ENCODE data around the gene TLCD5. TPM values are rescaled to one million over a fixed set of nuclear protein-coding genes. Genes with fewer than 3 reads are reported as not detected.

The TLCD5 gene
- total RNA-seq, result 10 to 100 TPM; 16.1 to 16.9 TPM
- polyA plus RNA-seq (ENCODE audit: insufficient read length in 2 of 2), result 10 to 100 TPM; 15.7 to 18.6 TPM
- long read RNA-seq, donor 1, full-length matches to known transcripts, result 7 of 7 reads
- long read RNA-seq, donor 1, partial matches to known transcripts, result 0 of 7 reads
- long read RNA-seq, donor 1, other reads (novel, unspliced or antisense), result 0 of 7 reads
- long read RNA-seq, donor 2, full-length matches to known transcripts, result 1 of 1 reads
- long read RNA-seq, donor 2, partial matches to known transcripts, result 0 of 1 reads
- long read RNA-seq, donor 2, other reads (novel, unspliced or antisense), result 0 of 1 reads
- long read RNA-seq, donor 3, full-length matches to known transcripts, result 3 of 3 reads
- long read RNA-seq, donor 3, partial matches to known transcripts, result 0 of 3 reads
- long read RNA-seq, donor 3, other reads (novel, unspliced or antisense), result 0 of 3 reads
- long read RNA-seq, donor 4, full-length matches to known transcripts, result 6 of 6 reads
- long read RNA-seq, donor 4, partial matches to known transcripts, result 0 of 6 reads
- long read RNA-seq, donor 4, other reads (novel, unspliced or antisense), result 0 of 6 reads

DNA sequence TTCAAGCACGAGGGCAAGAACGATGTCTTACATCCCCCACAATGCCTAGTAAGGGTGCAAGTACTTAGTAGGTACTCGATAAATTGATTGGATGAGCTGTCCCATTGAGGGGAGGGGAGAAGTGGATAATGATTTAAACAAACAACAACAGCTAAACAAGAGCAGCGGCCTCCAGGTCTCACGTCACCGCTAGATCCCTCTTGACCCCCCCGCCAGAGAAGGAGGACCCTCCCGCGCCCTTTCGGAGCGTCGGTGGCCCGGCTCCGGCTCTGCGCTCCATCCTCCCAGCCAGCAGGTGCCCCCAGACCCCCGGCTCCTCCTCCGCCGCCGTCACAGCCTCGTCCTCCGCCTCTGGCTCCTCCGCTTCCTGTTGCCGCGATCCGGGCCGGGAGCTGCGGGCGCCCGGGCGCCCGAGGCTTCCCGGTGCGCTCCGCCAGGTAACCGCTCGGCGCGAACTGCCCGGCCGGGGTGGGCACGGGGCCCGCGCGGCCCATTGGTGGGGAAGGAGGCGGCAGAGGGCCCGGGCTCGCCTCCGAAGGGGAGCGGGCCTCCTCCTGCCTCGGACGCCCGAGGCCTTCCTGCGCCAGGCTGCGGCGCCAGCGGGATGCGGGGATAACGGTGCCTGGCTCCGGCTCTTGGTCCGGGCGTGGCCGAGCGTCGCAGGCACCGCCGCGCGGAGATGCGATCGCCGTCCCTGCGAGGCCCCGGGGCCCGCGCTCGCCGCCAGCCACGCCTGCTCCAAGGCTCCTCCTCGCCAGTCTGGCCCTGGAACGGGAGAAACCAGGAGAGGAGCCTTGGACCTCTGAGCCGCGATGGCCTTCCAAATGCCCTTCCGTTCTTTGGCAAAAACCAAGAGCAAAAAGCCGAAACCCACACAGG, at the start of gene TLCD5:
TLCD5 (plus strand) TSS at position 368 of the 879 bp plus-strand sequence. CDS start 2,143 bp downstream, outside the sequence.
- DNase-seq (ENCODE audit: low read depth in 4 of 6, low spot score in 6 of 6), result peak in 4 of 6 donors; percentile 49 to 95 (median 74)
- WGBS (ENCODE audit: insufficient coverage), result under 1% methylated on average over 79 of the region's 84 CpGs
- H3K4me3 ChIP-seq (ENCODE audit: low read depth, low read length), result peak within 1 kb of the TSS; percentile 44
- no peaks in the 10 kb centered on the region for H3K9me3 ChIP-seq (ENCODE audit: control insufficient read depth, insufficient read depth, low read length)
- H3K4me1 ChIP-seq (ENCODE audit: control insufficient read depth, insufficient read depth, low read length), result no peaks in the 10 kb centered on the region
- peaks cover 3% of the 10 kb centered on the region for H3K36me3 ChIP-seq (ENCODE audit: control insufficient read depth, insufficient read depth, low read length)
- peak within 1 kb of the TSS; percentile 58 for H3K27ac ChIP-seq (ENCODE audit: low read depth, low read length)
- no peaks in the 10 kb centered on the region for H3K27me3 ChIP-seq (ENCODE audit: control insufficient read depth, insufficient read depth, low read length)

DNA sequence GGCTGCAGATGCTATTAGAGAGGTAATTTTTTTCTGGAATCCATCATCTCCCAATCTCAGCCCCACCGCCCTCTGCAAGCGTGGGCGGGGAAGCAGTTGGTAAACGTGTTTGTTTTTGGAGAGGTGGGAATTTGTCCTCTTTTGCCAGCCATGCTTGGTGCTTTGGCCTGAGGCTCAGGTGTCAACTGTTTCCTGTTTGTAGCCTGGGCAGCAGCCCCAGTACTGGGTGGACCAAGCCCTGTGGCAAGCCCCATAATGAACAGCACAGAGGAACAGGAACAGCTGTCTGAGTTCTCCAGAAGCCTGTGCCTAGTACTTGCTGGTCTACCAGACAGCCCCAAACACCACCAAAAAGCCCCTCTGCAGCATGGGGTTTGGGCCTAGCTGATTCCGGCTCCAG, 45.6 kb upstream of the TLCD5 start:
- 96% methylated on average over 4 of the region's 5 CpGs for WGBS (ENCODE audit: insufficient coverage)
- H3K27me3 ChIP-seq (ENCODE audit: control insufficient read depth, insufficient read depth, low read length), result no peaks in the 10 kb centered on the region
- DNase-seq (ENCODE audit: low read depth in 4 of 6, low spot score in 6 of 6), result no peak
- H3K4me3 ChIP-seq (ENCODE audit: low read depth, low read length), result no peak overlapping the region
- H3K4me1 ChIP-seq (ENCODE audit: control insufficient read depth, insufficient read depth, low read length), result no peaks in the 10 kb centered on the region
- H3K27ac ChIP-seq (ENCODE audit: low read depth, low read length), result no peak overlapping the region
- H3K36me3 ChIP-seq (ENCODE audit: control insufficient read depth, insufficient read depth, low read length), result no peaks in the 10 kb centered on the region
- no peaks in the 10 kb centered on the region for H3K9me3 ChIP-seq (ENCODE audit: control insufficient read depth, insufficient read depth, low read length)

DNA sequence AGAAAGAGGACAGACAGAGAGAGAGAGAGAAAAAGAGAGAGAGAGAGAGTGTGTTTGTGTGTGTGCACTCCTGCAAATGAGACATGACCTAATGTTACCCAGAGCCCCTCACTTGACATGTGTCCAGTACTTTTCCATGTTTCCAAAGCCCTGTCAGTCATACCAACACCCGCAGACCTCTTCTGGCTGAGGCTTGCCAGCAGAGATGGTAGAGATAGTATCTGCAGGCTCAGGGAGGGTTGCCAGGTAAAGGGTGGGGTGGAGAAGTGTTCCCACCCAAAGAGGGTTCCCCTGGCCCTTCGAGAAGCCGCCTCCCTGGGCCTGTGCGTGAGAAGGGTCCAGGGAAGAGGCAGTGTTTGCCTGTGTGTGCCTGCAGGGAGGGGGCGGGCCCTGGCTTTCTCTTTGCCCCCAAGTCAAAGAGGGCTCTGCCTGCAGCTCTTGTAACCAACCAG, 44.5 kb upstream of the TLCD5 start:
- H3K9me3 ChIP-seq (ENCODE audit: control insufficient read depth, insufficient read depth, low read length), result no peaks in the 10 kb centered on the region
- H3K27me3 ChIP-seq (ENCODE audit: control insufficient read depth, insufficient read depth, low read length), result no peaks in the 10 kb centered on the region
- H3K4me1 ChIP-seq (ENCODE audit: control insufficient read depth, insufficient read depth, low read length), result no peaks in the 10 kb centered on the region
- 65% methylated on average over 4 of the region's 5 CpGs for WGBS (ENCODE audit: insufficient coverage)
- H3K36me3 ChIP-seq (ENCODE audit: control insufficient read depth, insufficient read depth, low read length), result no peaks in the 10 kb centered on the region
- no peak overlapping the region for H3K4me3 ChIP-seq (ENCODE audit: low read depth, low read length)
- no peak for DNase-seq (ENCODE audit: low read depth in 4 of 6, low spot score in 6 of 6)
- no peak overlapping the region for H3K27ac ChIP-seq (ENCODE audit: low read depth, low read length)

GRCh38 chr11:120281143-120281795, 43.8 kb upstream of the TLCD5 start:
- Histone ChIP-seq H3K27ac (ENCODE audit: low read depth, low read length) (no peak overlapping the region), H3K9me3 (ENCODE audit: control insufficient read depth, insufficient read depth, low read length) (no peaks in the 10 kb centered on the region), H3K4me3 (ENCODE audit: low read depth, low read length) (no peak overlapping the region), H3K36me3 (ENCODE audit: control insufficient read depth, insufficient read depth, low read length) (no peaks in the 10 kb centered on the region), H3K27me3 (ENCODE audit: control insufficient read depth, insufficient read depth, low read length) (no peaks in the 10 kb centered on the region), H3K4me1 (ENCODE audit: control insufficient read depth, insufficient read depth, low read length) (no peaks in the 10 kb centered on the region)
- no peak for DNase-seq (ENCODE audit: low read depth in 4 of 6, low spot score in 6 of 6)
- 46% methylated on average over 6 of the region's 7 CpGs for WGBS (ENCODE audit: insufficient coverage)

DNA sequence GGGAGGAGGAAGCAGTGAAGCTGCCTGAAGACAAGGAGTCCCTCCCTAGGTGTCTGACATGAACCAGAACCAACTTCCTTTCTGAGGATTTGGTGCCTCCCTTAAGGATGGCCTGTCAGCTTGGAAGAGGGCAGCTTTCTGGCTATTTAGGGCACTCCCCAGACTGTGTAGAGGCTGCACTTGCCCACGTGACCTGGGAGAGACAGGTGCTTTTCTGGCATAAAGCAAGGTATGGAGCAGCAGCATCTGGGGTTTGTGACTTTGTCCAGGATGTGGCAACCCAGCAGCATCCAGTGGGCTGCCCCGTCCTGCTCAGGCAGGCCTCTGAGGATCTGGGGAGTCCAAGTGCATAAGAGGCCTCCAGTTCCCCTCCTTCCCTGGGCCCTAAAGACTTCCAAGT, 42.0 kb upstream of the TLCD5 start:
- Histone ChIP-seq H3K27ac (ENCODE audit: low read depth, low read length) (no peak overlapping the region), H3K27me3 (ENCODE audit: control insufficient read depth, insufficient read depth, low read length) (no peaks in the 10 kb centered on the region), H3K36me3 (ENCODE audit: control insufficient read depth, insufficient read depth, low read length) (no peaks in the 10 kb centered on the region), H3K4me1 (ENCODE audit: control insufficient read depth, insufficient read depth, low read length) (no peaks in the 10 kb centered on the region), H3K4me3 (ENCODE audit: low read depth, low read length) (no peak overlapping the region), H3K9me3 (ENCODE audit: control insufficient read depth, insufficient read depth, low read length) (no peaks in the 10 kb centered on the region)
- DNase-seq (ENCODE audit: low read depth in 4 of 6, low spot score in 6 of 6), result no peak
- 89% methylated on average over 2 of the region's 2 CpGs for WGBS (ENCODE audit: insufficient coverage)

GRCh38 chr11:120284272-120284671, 40.8 kb upstream of the TLCD5 start:
- Histone ChIP-seq H3K4me3 (ENCODE audit: low read depth, low read length) (no peak overlapping the region), H3K4me1 (ENCODE audit: control insufficient read depth, insufficient read depth, low read length) (no peaks in the 10 kb centered on the region), H3K9me3 (ENCODE audit: control insufficient read depth, insufficient read depth, low read length) (no peaks in the 10 kb centered on the region), H3K36me3 (ENCODE audit: control insufficient read depth, insufficient read depth, low read length) (no peaks in the 10 kb centered on the region), H3K27ac (ENCODE audit: low read depth, low read length) (no peak overlapping the region), H3K27me3 (ENCODE audit: control insufficient read depth, insufficient read depth, low read length) (no peaks in the 10 kb centered on the region)
- DNase-seq (ENCODE audit: low read depth in 4 of 6, low spot score in 6 of 6), result no peak
- 100% methylated on average over 1 of the region's 6 CpGs for WGBS (ENCODE audit: insufficient coverage)

DNA sequence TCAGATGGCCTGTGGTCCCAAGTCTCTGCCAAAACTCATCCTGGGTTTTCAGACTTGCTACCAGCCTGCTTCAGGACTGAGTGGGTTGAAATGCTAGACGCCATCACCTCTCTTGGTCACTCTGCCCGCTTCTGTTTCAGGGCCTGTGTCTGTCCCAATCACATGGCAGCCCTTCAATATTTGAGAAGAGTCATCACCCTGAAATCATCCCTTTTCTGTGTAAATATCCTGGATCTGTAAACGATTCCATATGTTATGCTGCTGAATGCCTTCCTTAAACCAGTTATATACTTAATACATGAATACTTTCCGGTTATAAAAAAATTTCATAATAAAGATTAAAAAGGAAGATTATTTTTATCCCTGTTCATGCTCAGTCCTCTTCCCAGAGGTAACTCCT, 39.8 kb upstream of the TLCD5 start:
- no peak for DNase-seq (ENCODE audit: low read depth in 4 of 6, low spot score in 6 of 6)
- Histone ChIP-seq H3K9me3 (ENCODE audit: control insufficient read depth, insufficient read depth, low read length) (no peaks in the 10 kb centered on the region), H3K4me3 (ENCODE audit: low read depth, low read length) (no peak overlapping the region), H3K27ac (ENCODE audit: low read depth, low read length) (no peak overlapping the region), H3K4me1 (ENCODE audit: control insufficient read depth, insufficient read depth, low read length) (no peaks in the 10 kb centered on the region), H3K36me3 (ENCODE audit: control insufficient read depth, insufficient read depth, low read length) (no peaks in the 10 kb centered on the region), H3K27me3 (ENCODE audit: control insufficient read depth, insufficient read depth, low read length) (no peaks in the 10 kb centered on the region)
- WGBS (ENCODE audit: insufficient coverage), result 100% methylated on average over 2 of the region's 4 CpGs

DNA sequence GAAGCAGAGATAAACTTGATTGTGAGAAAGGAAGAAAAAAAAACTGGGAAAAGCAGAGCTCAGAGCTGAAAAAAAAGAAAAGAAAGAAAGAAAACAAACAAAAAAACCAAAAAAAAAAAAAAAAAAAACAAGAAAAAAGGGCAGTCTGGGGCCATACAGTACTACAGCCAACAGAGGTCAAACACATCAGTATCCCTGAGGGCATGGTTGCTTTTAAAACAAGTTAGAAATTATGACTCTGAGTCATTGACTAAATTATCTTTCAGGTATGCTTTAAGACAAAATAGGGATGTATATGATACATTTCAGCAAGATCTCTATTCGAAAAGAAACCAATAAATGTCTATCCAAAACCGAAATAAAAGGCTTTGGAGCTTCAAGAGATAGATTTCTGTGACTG, 37.1 kb upstream of the TLCD5 start:
- WGBS (ENCODE audit: insufficient coverage), result no CpG with 5 or more reads among the region's 2 CpGs

GRCh38 chr11:120289426-120289825, 35.7 kb upstream of the TLCD5 start:
- Histone ChIP-seq H3K27me3 (ENCODE audit: control insufficient read depth, insufficient read depth, low read length) (peaks cover 2% of the 10 kb centered on the region), H3K4me1 (ENCODE audit: control insufficient read depth, insufficient read depth, low read length) (no peaks in the 10 kb centered on the region), H3K4me3 (ENCODE audit: low read depth, low read length) (no peak overlapping the region), H3K36me3 (ENCODE audit: control insufficient read depth, insufficient read depth, low read length) (no peaks in the 10 kb centered on the region), H3K9me3 (ENCODE audit: control insufficient read depth, insufficient read depth, low read length) (no peaks in the 10 kb centered on the region), H3K27ac (ENCODE audit: low read depth, low read length) (no peak overlapping the region)
- DNase-seq (ENCODE audit: low read depth in 4 of 6, low spot score in 6 of 6), result no peak
- WGBS (ENCODE audit: insufficient coverage), result 80% methylated on average over 8 of the region's 9 CpGs

More for the DNA sequence above, 37.1 kb upstream of the TLCD5 start:
- H3K27ac ChIP-seq (ENCODE audit: low read depth, low read length), result no peak overlapping the region
- H3K4me1 ChIP-seq (ENCODE audit: control insufficient read depth, insufficient read depth, low read length), result no peaks in the 10 kb centered on the region
- peaks cover 2% of the 10 kb centered on the region for H3K27me3 ChIP-seq (ENCODE audit: control insufficient read depth, insufficient read depth, low read length)
- H3K36me3 ChIP-seq (ENCODE audit: control insufficient read depth, insufficient read depth, low read length), result no peaks in the 10 kb centered on the region
- no peaks in the 10 kb centered on the region for H3K9me3 ChIP-seq (ENCODE audit: control insufficient read depth, insufficient read depth, low read length)
- no peak overlapping the region for H3K4me3 ChIP-seq (ENCODE audit: low read depth, low read length)
- DNase-seq (ENCODE audit: low read depth in 4 of 6, low spot score in 6 of 6), result no peak

Data from spinal cord (tissue), 10 donors.